Smooth muscle cell (in vitro differentiated cells): ENCODE data around the gene LRP5. TPM values are rescaled to one million over a fixed set of nuclear protein-coding genes. Genes with fewer than 3 reads are reported as not detected.

Source experiments
- DNase-seq: peaks from one replicate; lab custom pipeline; 2025; ENCODE audit not compliant: unreplicated experiment; lab: John Stamatoyannopoulos, UW
- H2AFZ ChIP-seq: fragments of 200-600 bp; sonication (generic); 2 replicates; pipeline ENCODE4 v1.6.0; 2016; ENCODE audit warnings: antibody characterized with exemption, low read depth, mild to moderate bottlenecking
- H3F3A ChIP-seq: fragments of 200-600 bp; sonication (generic); 2 replicates; pipeline ENCODE4 v1.6.0; 2017; ENCODE audit warnings: antibody characterized with exemption, low read depth
- H3K27ac ChIP-seq: fragments of 200-600 bp; sonication (generic); 2 replicates; pipeline ENCODE4 v1.5.1; 2016; ENCODE audit warnings: low read depth, mild to moderate bottlenecking
- H3K27me3 ChIP-seq: fragments of 200-600 bp; sonication (generic); 2 replicates; pipeline ENCODE4 v1.6.1; 2016; ENCODE audit warnings: low read depth, mild to moderate bottlenecking
- H3K36me3 ChIP-seq: fragments of 200-600 bp; sonication (generic); 2 replicates; pipeline ENCODE4 v1.5.1; 2016; ENCODE audit warnings: low read depth
- H3K4me1 ChIP-seq: fragments of 200-600 bp; sonication (generic); 2 replicates; pipeline ENCODE4 v1.5.1; 2016; ENCODE audit warnings: low read depth
- H3K4me2 ChIP-seq: fragments of 200-600 bp; sonication (generic); 2 replicates; pipeline ENCODE4 v1.6.0; 2016; ENCODE audit warnings: mild to moderate bottlenecking
- H3K4me3 ChIP-seq: fragments of 200-600 bp; sonication (generic); 2 replicates; pipeline ENCODE4 v1.5.1; 2016; ENCODE audit warnings: mild to moderate bottlenecking
- H3K79me2 ChIP-seq: fragments of 200-600 bp; sonication (generic); 2 replicates; pipeline ENCODE4 v1.6.0; 2016; ENCODE audit warnings: low read depth, mild to moderate bottlenecking
- H3K9ac ChIP-seq: fragments of 200-600 bp; sonication (generic); 2 replicates; pipeline ENCODE4 v1.6.0; 2016; ENCODE audit warnings: low read depth
- H3K9me3 ChIP-seq: fragments of 200-600 bp; sonication (generic); replicated peaks from 2 replicates; pipeline ENCODE4 v1.5.1; 2016; ENCODE audit warnings: low read depth
- H4K20me1 ChIP-seq: fragments of 200-600 bp; sonication (generic); 2 replicates; pipeline ENCODE4 v1.6.0; 2016; ENCODE audit warnings: low read depth
- CTCF ChIP-seq: fragments of 200-600 bp; sonication (generic); IDR thresholded peaks from 2 replicates; pipeline ENCODE4 v1.5.1; 2017; ENCODE audit warnings: borderline replicate concordance, mild to moderate bottlenecking, antibody characterized with exemption; ENCODE audit not compliant: insufficient read depth, poor library complexity, severe bottlenecking
- WGBS: methylation state at CpG from one replicate; pipeline ENCODE4 v1.1.7; 2016; ENCODE audit warnings: low lambda C conversion rate; 5-methylcytosine and 5-hydroxymethylcytosine counted together
- polyA plus RNA-seq: library from polyadenylated mRNA; unstranded; fragments of >200 nt; fragmentation: Nextera tagmentation; extraction: Ambion mirVana; gene quantifications from 2 replicates; pipeline ENCODE4 v1.2.1, GENCODE V29; 2016
- total RNA-seq: library from RNA; depleted of rRNA; stranded (reverse); fragments of >200 nt; gene quantifications from 2 replicates; pipeline ENCODE4 v1.2.3, GENCODE V29; 2014

Gene LRP5
- total and polyA plus RNA-seq, 2 experiments from 2014 or later = 16.1 to 26.6 TPM

- no peak overlapping the region for H3K9ac ChIP-seq
- H3K9me3 ChIP-seq = no peaks in the 10 kb centered on the region
- no peak overlapping the region for H3K27ac ChIP-seq
- no peaks in the 10 kb centered on the region for H3K27me3 ChIP-seq
- no peak overlapping the region for H3K4me2 ChIP-seq
- H4K20me1 ChIP-seq = peaks cover 56% of the 10 kb centered on the region
- DNase-seq = no peak
- 93% methylated on average over 7 of the region's 7 CpGs for WGBS
- no peak overlapping the region for H2AFZ ChIP-seq
- H3K79me2 ChIP-seq = peaks cover 59% of the 10 kb centered on the region
- H3F3A ChIP-seq = peaks cover 10% of the 10 kb centered on the region
- no peak overlapping the region for H3K4me3 ChIP-seq
- no peaks in the 10 kb centered on the region for H3K36me3 ChIP-seq
- peaks cover 43% of the 10 kb centered on the region for H3K4me1 ChIP-seq
- no peak for TF ChIP-seq CTCF
Observed at GRCh38 chr11:68329536-68329935, 17.1 kb downstream of the LRP5 start.

GRCh38 chr11:68329978-68330699, 17.7 kb downstream of the LRP5 start:
- no peak overlapping the region for H3K4me3 ChIP-seq
- WGBS = 49% methylated on average over 13 of the region's 13 CpGs
- H3K9ac ChIP-seq = no peak overlapping the region
- H2AFZ ChIP-seq = no peak overlapping the region
- no peak for TF ChIP-seq CTCF
- H3K9me3 ChIP-seq = no peaks in the 10 kb centered on the region
- H3K4me1 ChIP-seq = peaks cover 43% of the 10 kb centered on the region
- peaks cover 50% of the 10 kb centered on the region for H4K20me1 ChIP-seq
- peaks cover 56% of the 10 kb centered on the region for H3K79me2 ChIP-seq
- H3K36me3 ChIP-seq = no peaks in the 10 kb centered on the region
- no peaks in the 10 kb centered on the region for H3K27me3 ChIP-seq
- H3K4me2 ChIP-seq = peak overlapping the region; percentile 32
- no peak for DNase-seq
- no peak overlapping the region for H3K27ac ChIP-seq
- H3F3A ChIP-seq = peaks cover 10% of the 10 kb centered on the region

GRCh38 chr11:68330700-68331337, 18.4 kb downstream of the LRP5 start:
- no peak for DNase-seq
- peaks cover 50% of the 10 kb centered on the region for H3K79me2 ChIP-seq
- H3K9me3 ChIP-seq = no peaks in the 10 kb centered on the region
- no peak overlapping the region for H3K27ac ChIP-seq
- no peaks in the 10 kb centered on the region for H3K36me3 ChIP-seq
- H3K4me3 ChIP-seq = no peak overlapping the region
- no peak overlapping the region for H2AFZ ChIP-seq
- peak overlapping the region; percentile 22 for H3K4me2 ChIP-seq
- peaks cover 43% of the 10 kb centered on the region for H3K4me1 ChIP-seq
- H4K20me1 ChIP-seq = peaks cover 45% of the 10 kb centered on the region
- WGBS = 88% methylated on average over 16 of the region's 16 CpGs
- no peak overlapping the region for H3K9ac ChIP-seq
- H3K27me3 ChIP-seq = no peaks in the 10 kb centered on the region
- H3F3A ChIP-seq = peaks cover 10% of the 10 kb centered on the region
- no peak for TF ChIP-seq CTCF
